AG04450 (cell line): ENCODE measurements around the gene MYO18A. TPM values are rescaled to one million over a fixed set of nuclear protein-coding genes. Genes with fewer than 3 reads are reported as not detected.

Experiments used
- CTCF ChIA-PET: fragments of 300-600, 350-600 bp; formaldehyde crosslinking; extraction: SDS; loops from one replicate; lab custom pipeline; 2022; ENCODE audit warnings: antibody characterized with exemption, inconsistent platforms; lab: Charles Lee
- POLR2A ChIA-PET: fragments of 350-600 bp; formaldehyde crosslinking; extraction: SDS; loops from one replicate; lab custom pipeline; 2021; ENCODE audit warnings: antibody characterized with exemption, inconsistent platforms; lab: Yijun Ruan, JAX
- DNase-seq: peaks from one replicate; pipeline ENCODE4 v3.0.0-alpha.2; 2011; ENCODE audit warnings: low read depth, low spot score
- H3K27ac ChIP-seq: one replicate; pipeline ENCODE4 v1.5.1; 2012; ENCODE audit warnings: low read depth, low read length, control low read depth
- H3K27me3 ChIP-seq: one replicate; pipeline ENCODE4 v1.6.0; 2012; ENCODE audit warnings: low read length; ENCODE audit not compliant: control insufficient read depth, insufficient read depth
- H3K4me3 ChIP-seq: 2 replicates; pipeline ENCODE4 v1.5.1; 2011; ENCODE audit warnings: mild to moderate bottlenecking, low read depth, low read length, control low read depth
- H3K9me3 ChIP-seq: 2 replicates; pipeline ENCODE4 v1.5.1; 2012; ENCODE audit warnings: low read length; ENCODE audit not compliant: control insufficient read depth, insufficient read depth
- CTCF ChIP-seq: IDR thresholded peaks from 2 replicates; pipeline ENCODE4 v1.5.1; 2011; ENCODE audit warnings: low read depth, low read length, control low read depth, inconsistent platforms
- polyA plus RNA-seq: library from polyadenylated mRNA; depleted of rRNA; stranded (reverse); fragments of >200 nt; gene quantifications from 2 replicates; pipeline ENCODE4 v1.2.3, GENCODE V29; 2011

MYO18A gene
- polyA plus RNA-seq, 1 experiment, result 9.8 TPM

- DNase-seq, result no peak
- no peak overlapping the region for H3K4me3 ChIP-seq
- peak overlapping the region; percentile 31 for H3K27ac ChIP-seq
- CTCF ChIA-PET, result interaction anchor here (0.6 to 2.4 kb wide), 29 partner anchors 9 to 468 kb away, joined by 3 to 66 read pairs (median 5); partner anchors contain the start of genes MYO18A and PHF12
- no peaks in the 10 kb centered on the region for H3K9me3 ChIP-seq
- peak; percentile 83 for TF ChIP-seq CTCF
- POLR2A ChIA-PET, result interaction anchor here (0.7 to 1.5 kb wide), 11 partner anchors 8 to 173 kb away, joined by 3 to 9 read pairs (median 3); partner anchors contain the start of genes NUFIP2 and PHF12
- H3K27me3 ChIP-seq, result no peaks in the 10 kb centered on the region
These were observed 55.9 kb downstream of the MYO18A start for GRCh38 chr17:29124135-29124924.

- ChIA-PET POLR2A (interaction anchor here (1.3 to 1.5 kb wide), 2 partner anchors 21 to 22 kb away, joined by 5 read pairs; no protein-coding TSS in a partner anchor), CTCF (interaction anchor here (0.6 to 2.4 kb wide), 5 partner anchors 9 to 200 kb away, joined by 4 to 31 read pairs (median 13); partner anchors contain the start of gene MYO18A)
- H3K27ac ChIP-seq, result no peak overlapping the region
- H3K4me3 ChIP-seq, result no peak overlapping the region
- no peak for DNase-seq
- TF ChIP-seq CTCF, result no peak
- no peaks in the 10 kb centered on the region for H3K27me3 ChIP-seq
- no peaks in the 10 kb centered on the region for H3K9me3 ChIP-seq
These were observed 57.1 kb downstream of the MYO18A start for GRCh38 chr17:29123111-29123510.

GRCh38 chr17:29121442-29121841 lies 58.8 kb downstream of the MYO18A start:
- ChIA-PET CTCF (interaction anchor here (6.5 kb wide), 1 partner anchor 158 kb away, joined by 152 read pairs; no protein-coding TSS in a partner anchor), POLR2A (no interaction called here)
- DNase-seq, result no peak
- TF ChIP-seq CTCF, result no peak
- H3K27ac ChIP-seq, result no peak overlapping the region
- no peaks in the 10 kb centered on the region for H3K9me3 ChIP-seq
- H3K27me3 ChIP-seq, result no peaks in the 10 kb centered on the region
- no peak overlapping the region for H3K4me3 ChIP-seq

GRCh38 chr17:29120433-29120832 lies 59.8 kb downstream of the MYO18A start:
- TF ChIP-seq CTCF, result no peak
- DNase-seq, result no peak
- ChIA-PET POLR2A (no interaction called here), CTCF (interaction anchor here (0.6 to 6.5 kb wide), 4 partner anchors 99 to 167 kb away, joined by 3 to 152 read pairs (median 4); no protein-coding TSS in a partner anchor)
- Histone ChIP-seq H3K4me3 (no peak overlapping the region), H3K27me3 (no peaks in the 10 kb centered on the region), H3K9me3 (no peaks in the 10 kb centered on the region), H3K27ac (no peak overlapping the region)

- no peak for DNase-seq
- Histone ChIP-seq H3K27me3 (no peaks in the 10 kb centered on the region), H3K27ac (no peak overlapping the region), H3K4me3 (no peak overlapping the region), H3K9me3 (no peaks in the 10 kb centered on the region)
- CTCF ChIA-PET, result interaction anchor here (1.3 to 6.5 kb wide), 3 partner anchors 13 to 155 kb away, joined by 3 to 152 read pairs (median 4); no protein-coding TSS in a partner anchor
- POLR2A ChIA-PET, result interaction anchor here (0.6 kb wide), 1 partner anchor 135 kb away, joined by 3 read pairs; no protein-coding TSS in a partner anchor
- no peak for TF ChIP-seq CTCF
These were observed 60.9 kb downstream of the MYO18A start for GRCh38 chr17:29119265-29119664.
